8988T (cell line): Measurements from ENCODE around the gene C9orf152.

ENCODE experiments used
- DNase-seq: peaks from one replicate; pipeline ENCODE4 v3.0.0; 2011

C9orf152 gene

DNA sequence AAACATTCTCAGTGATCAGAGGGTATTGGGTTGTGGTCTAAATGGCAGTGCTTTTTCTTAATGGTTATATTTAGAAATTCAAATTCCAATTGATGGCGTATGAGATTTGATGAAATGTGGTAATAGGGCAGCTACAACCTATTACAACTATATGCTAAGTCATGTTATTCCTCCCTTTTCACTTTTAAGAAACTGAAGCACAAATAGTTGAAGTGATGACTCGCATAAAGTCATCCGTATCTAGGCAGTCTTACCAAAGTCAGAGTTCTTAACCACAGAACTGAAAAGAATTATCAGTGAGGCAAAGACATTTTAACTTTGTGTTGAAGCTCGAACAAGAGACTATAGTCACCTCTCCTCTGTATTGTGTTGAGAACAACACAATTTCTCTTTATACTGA, 28.2 kb downstream of the C9orf152 start:
- DNase-seq = no peak

DNA sequence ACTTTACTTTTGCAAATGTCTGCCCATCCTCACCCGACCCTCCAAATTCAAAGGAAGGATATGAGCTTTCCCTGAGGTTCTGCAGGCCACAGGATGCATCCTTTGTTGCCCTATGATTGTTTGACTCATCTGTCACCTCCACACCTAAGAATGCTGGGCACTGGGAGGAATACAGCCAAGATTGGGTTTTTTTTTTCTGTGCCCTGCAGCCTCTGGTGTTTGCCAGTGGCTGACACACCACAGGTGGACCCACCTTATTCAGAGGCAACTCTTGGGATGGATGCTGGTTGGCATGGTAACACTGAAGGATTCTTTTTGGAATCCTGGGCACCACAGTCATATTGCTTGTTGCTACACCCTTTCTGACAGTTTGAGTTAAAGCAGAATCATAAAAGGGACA, 29.7 kb downstream of the C9orf152 start:
- DNase-seq = no peak

DNA sequence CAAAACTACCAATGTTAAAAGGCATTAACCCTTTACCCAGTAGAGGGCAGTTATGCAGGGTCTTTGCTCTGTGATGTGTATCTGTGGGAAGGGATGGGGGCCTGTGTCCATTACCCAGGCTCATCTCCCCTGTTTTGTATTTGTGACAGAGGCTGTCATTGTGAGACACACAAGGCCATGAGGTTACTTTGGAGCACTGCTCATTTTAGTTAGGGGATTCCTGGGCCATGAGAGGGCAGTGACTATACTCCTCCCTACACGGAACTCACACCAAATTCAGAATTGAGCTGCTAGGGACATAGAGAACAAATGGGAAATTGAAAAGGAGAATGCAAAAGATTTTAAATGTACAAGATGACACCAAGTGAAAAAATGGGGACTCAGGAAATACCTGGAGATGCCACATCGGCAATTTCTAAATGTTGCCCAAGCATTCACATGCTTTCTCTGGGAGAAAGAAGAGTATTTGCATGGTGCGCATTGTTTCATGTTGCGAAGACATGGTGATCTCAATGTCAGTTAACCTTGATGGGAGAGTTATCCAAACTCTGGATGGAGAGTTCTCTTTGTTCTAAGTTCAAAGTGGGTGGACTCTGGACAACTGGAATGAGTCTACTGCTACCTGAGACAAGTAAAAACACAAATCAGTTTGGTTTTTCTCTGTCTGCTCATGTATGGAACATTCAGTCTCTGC, 32.5 kb downstream of the C9orf152 start:
- no peak for DNase-seq

DNA sequence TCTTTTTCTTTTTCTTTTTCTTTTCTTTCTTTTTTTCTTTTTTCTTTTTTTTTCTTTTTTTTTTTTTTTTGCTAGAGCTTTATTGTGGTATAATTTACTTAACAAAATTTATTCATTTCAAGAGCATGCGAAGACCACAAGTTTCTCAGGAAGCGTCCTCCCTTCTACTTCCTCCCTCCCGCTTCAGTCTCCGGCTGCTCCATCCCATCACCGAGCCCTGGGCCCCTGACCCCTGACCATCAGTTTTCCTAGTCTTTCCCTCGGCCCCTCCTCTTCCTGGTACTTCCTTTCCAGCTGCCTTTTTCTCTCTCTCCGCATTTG, 34.7 kb downstream of the C9orf152 start:
- no peak for DNase-seq

DNA sequence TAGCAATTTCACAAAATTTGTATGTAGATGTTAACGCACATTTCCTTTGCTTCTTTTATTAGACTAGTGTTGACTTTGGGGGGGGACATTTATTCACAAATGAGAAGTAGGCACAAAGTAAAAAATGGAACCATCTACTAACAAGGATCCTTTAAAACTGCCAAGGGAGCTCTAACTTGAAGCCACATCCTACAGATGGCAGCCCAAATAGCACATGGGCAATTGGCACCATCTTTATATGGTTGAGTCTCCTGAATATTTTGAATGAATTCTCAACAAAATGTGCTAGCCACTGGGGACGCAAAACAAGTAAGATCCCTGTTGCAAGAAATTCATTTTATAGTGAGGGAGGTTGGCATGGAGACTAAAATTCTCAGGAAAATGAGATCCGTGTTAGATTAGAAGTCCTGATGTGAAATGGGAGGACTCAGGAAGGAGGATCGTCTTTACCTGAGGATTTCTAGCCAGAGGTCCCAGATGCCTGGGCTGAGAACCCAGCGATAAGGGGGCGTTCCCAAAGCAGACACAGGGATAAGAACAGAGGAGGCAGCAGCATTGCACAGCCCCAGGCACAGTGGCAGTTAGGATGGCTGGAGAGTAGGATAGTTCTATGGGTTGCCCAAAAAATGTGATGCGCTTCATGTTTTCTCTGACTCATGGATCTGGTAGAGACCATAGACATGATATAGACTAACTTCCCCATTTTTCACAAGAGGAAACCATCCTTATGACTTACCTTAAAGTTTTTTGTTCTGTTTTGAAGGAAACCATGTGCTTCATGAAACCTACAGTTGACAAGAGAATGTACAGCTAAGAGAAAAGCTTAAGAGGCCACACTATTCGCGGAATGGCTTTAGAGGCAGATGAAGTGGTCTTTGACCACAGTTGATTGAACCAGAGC, 37.4 kb downstream of the C9orf152 start:
- no peak for DNase-seq

DNA sequence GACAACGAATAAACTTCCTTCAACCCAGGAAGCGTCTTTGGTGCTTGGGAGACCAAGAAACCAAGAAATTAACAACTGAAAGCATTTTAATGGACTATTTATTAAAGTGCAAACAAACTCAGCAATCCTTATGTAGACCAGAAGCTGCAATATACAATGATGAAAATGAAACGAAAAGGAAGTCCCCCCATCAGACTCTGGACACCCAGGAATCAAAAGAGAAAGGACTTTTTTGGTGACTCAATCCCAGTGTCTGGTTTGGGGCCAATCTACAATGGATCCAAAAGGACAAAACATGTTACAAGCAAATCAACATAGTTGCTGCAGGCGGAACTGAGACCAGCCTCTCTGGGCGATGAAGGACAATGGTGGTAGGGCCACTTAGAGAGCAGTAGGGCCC, 39.5 kb downstream of the C9orf152 start:
- DNase-seq = no peak

DNA sequence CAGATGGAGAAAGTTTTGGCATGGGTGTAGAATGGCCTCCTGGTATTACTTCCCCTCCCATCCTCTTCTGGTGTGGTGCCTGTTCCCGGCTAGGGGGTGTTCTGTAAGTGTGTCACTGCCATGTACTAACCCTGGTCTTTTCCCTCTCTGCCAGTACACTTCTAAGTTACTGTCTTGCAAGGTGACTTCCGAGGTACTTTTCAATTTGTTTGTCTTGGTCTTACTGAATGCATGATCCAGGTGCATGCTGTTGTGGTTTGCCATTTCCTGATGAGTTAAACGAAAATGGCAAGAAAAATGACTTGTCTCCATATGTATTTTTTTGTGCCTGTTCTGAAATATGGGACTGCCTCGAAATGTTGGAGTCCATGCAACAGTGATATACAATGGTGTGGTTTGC, 46.0 kb downstream of the C9orf152 start:
- DNase-seq = no peak

DNA sequence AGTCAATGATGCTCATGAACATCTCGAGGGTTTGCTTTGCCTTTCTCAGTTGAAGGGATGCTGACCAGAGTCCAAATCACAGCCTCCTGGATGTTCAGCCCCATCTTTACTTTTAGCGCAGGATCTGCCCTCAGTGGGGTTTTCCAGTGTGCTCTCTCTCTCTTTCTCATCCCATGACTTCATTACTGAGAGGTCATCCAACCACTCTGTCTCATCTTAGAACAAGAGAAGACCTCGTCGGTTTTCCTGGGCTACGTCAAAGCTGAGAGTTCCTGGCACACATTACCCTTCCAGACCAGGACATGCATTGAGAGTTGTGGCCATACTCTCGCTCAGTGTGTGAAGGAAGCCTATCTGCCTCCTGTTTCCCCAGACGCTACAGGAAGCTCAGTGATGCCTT, 47.3 kb downstream of the C9orf152 start:
- DNase-seq = no peak

DNA sequence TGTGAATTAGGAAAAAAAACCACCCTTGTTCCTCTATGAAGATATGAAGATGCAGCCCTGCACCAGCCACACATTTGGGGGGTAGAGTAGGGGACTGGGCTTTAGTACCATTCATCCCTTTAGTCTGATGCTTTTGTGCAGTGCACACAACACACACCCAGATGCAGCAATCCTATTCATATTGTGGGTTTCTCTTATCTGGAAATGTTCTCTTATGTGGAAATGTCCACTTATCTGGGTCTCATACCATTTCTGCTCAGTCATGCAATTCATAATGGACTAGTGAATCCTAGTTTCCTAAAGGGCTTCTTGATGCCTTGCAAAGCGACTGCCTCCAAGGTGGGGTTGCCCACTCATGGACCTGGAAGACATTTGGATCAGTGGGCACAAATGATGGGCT, 47.8 kb downstream of the C9orf152 start:
- no peak for DNase-seq

DNA sequence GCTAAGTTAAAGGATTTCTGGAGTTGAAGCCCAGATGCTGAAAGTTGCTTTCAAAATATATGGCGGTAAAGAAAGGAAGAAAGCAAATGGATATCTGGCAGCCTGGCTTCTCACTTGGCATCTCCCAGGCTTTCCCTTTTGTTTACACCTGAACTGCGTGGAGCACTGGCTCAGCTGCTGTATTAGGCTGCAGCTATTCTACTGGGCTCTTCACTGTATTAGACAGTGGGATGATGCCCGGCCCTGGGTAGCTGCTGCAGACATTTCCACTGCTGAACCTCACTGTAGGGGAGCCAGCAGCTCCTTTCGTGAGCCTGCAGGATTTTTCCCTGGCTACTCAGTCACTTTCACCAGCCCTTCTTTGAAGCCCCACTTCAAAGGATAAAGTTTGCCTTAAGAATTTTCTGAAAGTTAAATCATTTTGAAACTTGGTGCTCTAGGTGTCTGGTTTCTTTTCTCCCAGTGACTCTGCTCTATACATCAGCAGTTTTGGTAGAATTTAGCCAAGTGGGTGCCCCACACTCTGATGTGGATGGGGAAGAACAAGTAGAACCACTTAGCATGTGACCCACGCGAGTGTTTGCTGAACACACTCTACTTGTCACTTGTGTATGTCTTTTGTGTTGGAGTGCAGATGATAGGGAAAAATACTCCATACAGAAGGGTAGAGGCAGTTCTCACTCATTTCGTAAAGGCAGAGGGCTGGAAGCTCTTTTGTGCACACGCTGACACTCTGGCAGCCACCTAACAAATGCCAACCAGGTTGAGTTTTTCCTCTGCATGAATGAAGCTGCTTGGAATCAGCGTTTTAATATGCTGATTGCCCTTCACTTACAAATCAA, 49.9 kb downstream of the C9orf152 start:
- no peak for DNase-seq

DNA sequence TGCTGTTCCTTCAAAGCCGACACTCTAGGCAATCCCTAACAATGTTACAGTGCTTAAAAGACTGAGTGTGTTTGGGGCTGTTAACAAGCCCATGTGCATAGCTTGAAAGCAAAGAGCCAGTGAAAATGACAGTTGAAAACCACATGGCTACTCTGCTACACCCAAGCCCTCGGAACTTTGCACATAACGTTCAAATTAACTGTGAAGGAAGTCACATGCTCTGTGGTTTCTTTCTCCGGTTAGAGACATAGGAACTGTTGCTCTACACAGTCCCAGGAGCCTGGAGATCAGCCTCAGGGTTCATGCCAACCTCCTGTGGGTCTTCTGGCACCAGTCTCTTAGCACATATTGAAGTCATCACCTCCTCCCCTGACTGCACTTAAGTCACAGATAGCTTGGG, 51.1 kb downstream of the C9orf152 start:
- no peak for DNase-seq

DNA sequence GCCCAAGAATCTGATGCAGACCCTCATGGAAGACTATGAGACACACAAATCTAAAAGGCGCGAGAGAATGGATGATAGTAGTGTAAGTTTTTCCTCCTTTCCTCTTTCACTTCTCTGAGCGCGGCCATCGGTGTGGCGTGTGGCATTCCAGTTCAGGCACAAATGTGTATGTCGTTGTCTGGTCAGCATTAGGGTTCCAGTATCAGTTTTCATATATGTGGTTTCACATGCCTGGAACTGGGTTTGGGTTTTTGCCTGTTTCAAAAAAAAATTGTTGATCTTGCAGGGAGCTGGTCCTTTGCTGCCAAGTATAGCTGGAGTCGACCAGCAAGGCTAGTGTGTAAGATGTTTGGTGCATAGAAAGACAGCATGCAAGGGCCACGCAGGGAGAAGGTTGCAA, 51.5 kb downstream of the C9orf152 start:
- no peak for DNase-seq

DNA sequence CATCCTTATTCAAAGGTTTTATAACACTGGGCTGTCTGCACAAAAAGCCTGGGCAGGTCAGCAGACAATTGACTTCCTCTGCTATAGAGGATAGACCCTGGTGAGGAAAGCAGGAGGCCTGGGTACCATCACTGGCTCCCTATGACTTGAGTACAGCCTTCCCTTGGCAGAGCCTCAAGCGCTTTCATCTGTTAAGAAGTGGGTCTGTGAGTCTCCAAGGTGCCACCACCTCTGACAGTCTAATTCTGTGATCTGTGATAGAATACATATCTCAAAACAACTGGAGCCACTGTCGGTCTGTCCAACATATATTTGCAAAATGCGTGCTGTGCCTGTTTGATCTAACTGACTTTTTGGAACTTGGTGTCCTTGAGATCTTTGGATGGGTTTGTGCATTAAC, 52.2 kb downstream of the C9orf152 start:
- no peak for DNase-seq

DNA sequence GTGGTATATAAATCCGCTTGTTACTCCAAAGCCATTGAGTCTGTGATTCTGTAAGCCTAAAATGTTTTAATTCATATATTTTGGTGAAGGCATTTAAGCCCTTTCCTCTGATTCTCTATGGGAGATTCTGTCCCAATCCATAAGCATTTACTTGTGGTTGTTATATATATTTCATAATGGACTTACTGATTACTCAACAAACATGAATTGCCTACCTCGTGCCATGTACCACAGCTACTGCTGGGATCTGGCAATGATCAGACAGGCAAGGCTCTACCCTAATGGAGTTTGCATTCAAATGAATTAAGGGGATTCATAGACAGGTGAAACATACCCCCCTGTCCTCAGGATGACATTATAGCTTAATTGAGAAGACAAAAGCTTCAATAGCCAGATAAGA, 54.5 kb downstream of the C9orf152 start:
- no peak for DNase-seq

DNA sequence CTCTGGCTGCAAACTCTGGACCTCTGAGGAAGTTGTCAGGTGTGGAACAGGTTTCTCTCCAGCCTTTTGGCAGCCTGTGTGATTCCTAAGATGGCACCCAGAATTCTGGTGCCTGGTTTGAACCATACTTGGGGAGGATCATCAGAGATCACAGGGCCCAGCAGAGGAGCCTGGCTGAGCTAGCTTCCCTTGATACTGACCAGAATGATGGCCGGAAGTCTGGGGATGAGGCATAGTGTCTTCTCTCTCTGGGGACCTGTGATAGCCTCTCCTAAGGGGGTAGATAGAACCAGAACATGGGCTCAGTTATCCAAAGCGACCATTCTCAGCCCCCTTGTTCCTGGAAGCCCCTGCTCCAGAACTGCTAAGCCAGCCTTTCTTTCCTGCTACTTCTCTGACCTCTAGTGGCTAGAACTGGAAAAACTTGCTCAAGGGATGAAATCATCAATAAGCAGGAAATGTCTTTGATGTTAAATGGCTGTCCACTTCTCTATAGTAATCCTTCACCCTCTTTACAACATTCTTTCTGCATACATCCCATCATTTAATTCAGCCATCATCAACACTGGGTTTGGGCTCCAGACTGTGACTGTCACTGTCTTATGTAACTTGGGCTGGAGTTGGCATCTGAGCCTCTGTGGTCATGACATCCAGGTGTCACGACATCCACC, 55.1 kb downstream of the C9orf152 start:
- DNase-seq = no peak
